GM19193 (cell line): ENCODE data around the gene PIP5K1C.

ENCODE experiments used
- POLR2A ChIP-seq: IDR thresholded peaks from 4 replicates; pipeline ENCODE4 v1.6.1; 2011; ENCODE audit not compliant: insufficient read depth, insufficient read length; ENCODE audit errors: extremely low read depth

The PIP5K1C gene, protein sequence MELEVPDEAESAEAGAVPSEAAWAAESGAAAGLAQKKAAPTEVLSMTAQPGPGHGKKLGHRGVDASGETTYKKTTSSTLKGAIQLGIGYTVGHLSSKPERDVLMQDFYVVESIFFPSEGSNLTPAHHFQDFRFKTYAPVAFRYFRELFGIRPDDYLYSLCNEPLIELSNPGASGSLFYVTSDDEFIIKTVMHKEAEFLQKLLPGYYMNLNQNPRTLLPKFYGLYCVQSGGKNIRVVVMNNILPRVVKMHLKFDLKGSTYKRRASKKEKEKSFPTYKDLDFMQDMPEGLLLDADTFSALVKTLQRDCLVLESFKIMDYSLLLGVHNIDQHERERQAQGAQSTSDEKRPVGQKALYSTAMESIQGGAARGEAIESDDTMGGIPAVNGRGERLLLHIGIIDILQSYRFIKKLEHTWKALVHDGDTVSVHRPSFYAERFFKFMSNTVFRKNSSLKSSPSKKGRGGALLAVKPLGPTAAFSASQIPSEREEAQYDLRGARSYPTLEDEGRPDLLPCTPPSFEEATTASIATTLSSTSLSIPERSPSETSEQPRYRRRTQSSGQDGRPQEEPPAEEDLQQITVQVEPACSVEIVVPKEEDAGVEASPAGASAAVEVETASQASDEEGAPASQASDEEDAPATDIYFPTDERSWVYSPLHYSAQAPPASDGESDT

DNA sequence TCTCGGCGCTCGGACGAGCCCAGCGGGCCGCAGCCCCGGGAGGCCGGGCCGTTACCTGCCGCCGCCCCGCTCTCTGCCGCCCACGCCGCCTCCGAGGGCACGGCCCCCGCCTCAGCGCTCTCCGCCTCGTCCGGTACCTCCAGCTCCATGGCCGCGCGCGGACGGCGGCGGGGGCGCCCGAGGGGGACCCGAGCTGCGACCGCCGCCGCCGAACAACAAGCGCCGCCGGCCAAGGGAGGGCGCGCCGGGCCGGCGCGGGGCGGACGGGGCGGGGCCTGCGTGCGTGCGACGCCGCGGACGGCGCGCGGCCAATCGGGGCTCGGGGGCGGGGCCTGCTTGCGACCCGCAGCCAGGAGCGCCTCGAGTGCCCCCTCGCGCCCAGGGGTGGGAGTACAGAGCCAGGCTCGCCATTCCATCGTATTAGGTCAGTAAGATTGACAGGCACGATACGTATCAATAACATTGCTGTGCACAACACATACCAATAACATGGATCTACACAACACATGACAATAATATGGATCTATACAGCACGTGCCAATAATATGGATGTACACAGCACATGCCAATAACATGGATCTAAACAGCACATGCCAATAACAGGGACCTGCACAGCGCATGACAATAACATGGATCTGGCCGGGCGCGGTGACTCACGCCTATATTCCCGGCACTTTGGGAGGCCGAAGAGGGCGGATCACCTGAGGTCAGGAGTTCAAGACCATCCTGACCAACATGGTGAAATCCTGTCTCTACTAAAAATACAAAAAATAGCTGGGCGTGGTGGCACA, at the start of gene PIP5K1C:
TSS of gene PIP5K1C (minus strand) at position 227 of the 791 bp plus-strand sequence. CDS start at position 149, 78 bp downstream.
- TF ChIP-seq POLR2A = peak; percentile 36

DNA sequence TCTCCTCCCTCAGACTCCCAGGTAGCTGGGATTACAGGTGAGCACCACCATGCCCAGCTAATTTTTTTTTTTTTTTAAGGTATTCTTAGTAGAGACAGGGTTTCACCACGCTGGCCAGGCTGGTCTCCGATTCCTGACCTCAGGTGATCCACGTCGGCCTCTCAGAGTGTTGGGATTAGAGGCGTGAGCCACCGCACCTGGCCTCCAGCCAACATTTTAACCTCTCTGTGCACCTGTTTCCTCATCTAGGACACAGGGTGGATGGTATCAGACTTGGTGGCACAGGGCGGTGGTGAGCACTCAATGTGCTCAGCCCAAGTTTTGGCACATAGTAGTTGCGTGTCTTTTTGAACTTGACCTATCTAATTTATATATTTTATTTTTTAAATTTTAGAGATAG, 48.7 kb upstream of the PIP5K1C start:
- no peak for TF ChIP-seq POLR2A

DNA sequence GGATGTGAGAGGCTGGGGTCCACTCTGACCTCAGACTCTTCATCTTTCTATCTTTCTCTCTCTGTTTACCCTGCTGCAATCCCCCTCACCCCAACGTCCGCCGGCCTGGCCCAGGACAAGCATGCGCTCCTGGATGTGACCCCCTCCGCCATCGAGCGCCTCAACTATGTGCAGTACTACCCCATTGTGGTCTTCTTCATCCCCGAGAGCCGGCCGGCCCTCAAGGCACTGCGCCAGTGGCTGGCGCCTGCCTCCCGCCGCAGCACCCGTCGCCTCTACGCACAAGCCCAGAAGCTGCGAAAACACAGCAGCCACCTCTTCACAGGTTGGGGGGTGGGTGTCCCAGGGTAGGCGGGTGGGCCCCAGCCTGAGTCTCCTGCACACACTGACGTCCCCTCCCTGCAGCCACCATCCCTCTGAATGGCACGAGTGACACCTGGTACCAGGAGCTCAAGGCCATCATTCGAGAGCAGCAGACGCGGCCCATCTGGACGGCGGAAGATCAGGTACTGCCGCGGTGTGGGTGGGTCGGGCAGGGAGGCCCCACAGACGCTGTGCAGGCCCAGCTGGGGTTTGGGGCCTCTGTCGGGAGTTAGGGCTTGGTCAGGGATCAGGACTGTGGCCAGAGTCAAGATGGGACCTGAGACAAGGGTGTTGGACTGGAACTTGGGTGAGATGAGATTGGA, 46.2 kb upstream of the PIP5K1C start:
- TF ChIP-seq POLR2A = no peak

GRCh38 chr19:3745363-3746045, 45.2 kb upstream of the PIP5K1C start:
- no peak for TF ChIP-seq POLR2A

- TF ChIP-seq POLR2A = no peak
Observed at GRCh38 chr19:3743486-3743885, 43.2 kb upstream of the PIP5K1C start.

- no peak for TF ChIP-seq POLR2A
Observed at GRCh38 chr19:3740431-3740830, 40.2 kb upstream of the PIP5K1C start.

DNA sequence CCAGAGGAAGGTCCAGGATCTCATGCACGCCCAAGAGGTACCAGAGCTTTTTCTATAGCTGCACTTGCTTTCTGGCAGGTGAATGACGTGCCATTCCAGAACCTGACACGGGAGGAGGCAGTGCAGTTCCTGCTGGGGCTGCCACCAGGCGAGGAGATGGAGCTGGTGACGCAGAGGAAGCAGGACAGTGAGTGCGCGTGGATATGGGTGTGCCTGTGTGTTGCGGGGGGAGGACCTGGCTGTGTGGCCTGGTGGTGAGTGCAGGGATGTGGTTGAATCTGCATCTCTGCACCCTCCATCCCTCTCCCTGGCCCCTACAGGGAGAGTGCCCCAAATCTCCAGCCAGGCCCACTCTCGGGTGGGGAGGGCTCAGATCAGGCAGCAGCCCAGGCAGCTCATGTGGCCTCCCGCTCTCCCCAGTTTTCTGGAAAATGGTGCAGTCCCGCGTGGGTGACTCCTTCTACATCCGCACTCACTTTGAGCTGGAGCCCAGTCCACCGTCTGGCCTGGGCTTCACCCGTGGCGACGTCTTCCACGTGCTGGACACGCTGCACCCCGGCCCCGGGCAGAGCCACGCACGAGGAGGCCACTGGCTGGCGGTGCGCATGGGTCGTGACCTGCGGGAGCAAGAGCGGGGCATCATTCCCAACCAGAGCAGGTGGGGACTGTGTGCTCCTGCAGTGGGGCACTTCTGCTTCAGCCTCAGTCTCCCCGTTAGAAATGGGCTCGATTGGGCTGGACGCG, 38.4 kb upstream of the PIP5K1C start:
- TF ChIP-seq POLR2A = no peak

GRCh38 chr19:3737487-3738205, 37.4 kb upstream of the PIP5K1C start:
- no peak for TF ChIP-seq POLR2A

DNA sequence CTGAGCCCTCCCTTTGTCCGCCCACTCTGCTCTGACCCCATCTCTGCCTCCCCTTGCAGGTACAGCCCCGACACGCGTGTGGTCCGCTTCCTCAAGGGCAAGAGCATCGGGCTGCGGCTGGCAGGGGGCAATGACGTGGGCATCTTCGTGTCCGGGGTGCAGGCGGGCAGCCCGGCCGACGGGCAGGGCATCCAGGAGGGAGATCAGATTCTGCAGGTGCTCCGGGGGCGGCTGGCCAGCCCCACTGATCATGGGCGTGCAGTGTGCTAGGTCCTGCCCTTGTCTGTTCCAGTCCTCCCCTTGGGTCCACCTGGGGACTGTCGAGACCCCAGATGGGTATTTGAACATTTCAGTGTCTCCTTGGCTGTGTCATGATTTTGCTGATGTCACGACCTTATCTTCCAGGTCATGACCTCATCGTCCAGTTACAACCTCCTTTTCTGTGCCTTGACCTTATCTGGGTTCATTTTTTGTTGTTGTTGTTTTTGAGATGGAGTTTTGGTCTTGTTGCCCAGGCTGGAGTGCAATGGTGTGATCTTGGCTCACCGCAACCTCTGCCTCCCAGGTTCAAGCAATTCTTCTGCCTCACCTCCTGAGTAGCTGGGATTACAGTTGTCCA, 35.9 kb upstream of the PIP5K1C start:
- TF ChIP-seq POLR2A = no peak

DNA sequence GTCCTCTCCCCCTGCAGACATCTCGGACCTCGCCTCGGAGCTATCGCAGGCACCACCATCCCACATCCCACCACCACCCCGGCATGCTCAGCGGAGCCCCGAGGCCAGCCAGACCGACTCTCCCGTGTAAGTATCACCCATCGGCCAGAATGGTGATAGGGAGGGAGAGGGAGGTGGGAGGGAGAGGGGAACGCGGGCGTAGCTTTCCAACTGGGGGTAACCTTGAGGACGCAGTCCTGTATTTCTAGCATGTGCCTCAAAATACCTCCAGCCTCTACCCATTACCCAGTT, 34.0 kb upstream of the PIP5K1C start:
- TF ChIP-seq POLR2A = no peak

DNA sequence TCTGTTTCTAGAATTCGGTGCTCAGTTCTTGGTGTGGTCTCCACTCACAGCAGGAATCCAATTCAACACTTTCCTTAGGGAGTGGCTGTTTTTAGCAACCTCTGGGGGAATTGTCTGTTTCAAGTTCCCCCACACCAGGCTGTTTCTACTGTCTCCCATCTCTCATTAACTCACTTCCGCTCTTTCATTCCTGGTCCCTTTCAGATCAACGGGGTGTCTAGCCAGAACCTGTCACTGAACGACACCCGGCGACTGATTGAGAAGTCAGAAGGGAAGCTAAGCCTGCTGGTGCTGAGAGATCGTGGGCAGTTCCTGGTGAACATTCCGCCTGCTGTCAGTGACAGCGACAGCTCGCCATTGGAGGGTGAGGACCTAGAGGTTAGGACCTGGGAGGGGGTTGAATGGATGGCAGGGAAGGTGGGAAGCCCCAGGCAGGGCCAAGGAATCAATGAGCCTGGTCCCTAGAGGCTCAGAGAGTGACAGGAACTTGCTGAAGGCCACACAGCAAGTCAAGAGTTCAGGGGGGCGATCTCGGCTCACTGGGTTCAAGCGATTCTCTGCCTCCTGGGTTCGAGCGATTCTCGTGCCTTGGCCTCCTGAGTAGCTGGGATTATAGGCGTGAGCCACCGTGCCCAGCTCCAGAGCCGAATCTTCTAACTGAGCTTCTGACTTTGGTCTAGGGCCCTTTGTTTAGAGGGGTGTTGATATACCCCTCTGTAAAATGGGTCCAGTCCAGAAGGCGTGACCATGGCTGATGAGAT, 33.5 kb upstream of the PIP5K1C start:
- no peak for TF ChIP-seq POLR2A

DNA sequence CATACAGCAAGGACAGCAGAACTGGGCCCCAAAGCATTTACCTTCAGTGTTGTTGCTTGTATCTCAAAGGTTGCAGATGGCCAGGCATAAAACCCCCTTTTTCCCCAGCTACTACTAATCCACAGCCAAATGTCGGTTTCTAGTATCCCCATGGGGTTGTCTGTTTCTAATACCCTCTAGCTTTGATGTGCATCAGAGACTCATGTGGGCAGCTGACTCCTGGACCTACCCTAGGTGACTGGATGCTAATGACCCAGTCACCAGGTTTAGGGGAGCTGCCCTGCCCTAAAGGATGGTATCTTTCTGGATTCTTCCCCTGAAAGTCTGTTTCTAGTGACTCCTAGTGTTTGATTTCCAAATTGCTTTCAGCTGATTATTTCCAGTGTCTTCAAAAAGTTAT, 31.8 kb upstream of the PIP5K1C start:
- no peak for TF ChIP-seq POLR2A

GRCh38 chr19:3730457-3730958, 30.2 kb upstream of the PIP5K1C start:
- TF ChIP-seq POLR2A = no peak
